Calu3 (cell line): ENCODE measurements around the gene DOCK7. TPM values are rescaled to one million over a fixed set of nuclear protein-coding genes. Genes with fewer than 3 reads are reported as not detected.
"Not testable (repeated sequence)": the region's sequence is repeated elsewhere in the genome, so short reads cannot be mapped to it uniquely, and the experiment has no call there.

ENCODE experiments used
- BruUV-seq: library from RNA; stranded (reverse); fragments of 400-500 nt; replicated peaks from 2 replicates; lab custom pipeline; 2021; lab: Mats Ljungman, UMichigan
- CTCF ChIA-PET: fragments of 300-600 bp; sonication (Branson Sonifier 250); formaldehyde crosslinking; loops from one replicate; lab custom pipeline; 2022; ENCODE audit warnings: antibody characterized with exemption; lab: Charles Lee
- DNase-seq: peaks from one replicate; pipeline ENCODE4 v3.0.0; 2022
- H3K27ac Mint-ChIP-seq: one replicate; pipeline ENCODE4 v1.8.0; 2022; ENCODE audit warnings: mixed read lengths; ENCODE audit not compliant: unreplicated experiment
- H3K27me3 Mint-ChIP-seq: one replicate; pipeline ENCODE4 v1.8.0; 2022; ENCODE audit warnings: mixed read lengths; ENCODE audit not compliant: unreplicated experiment
- H3K36me3 Mint-ChIP-seq: one replicate; pipeline ENCODE4 v1.8.0; 2022; ENCODE audit warnings: mild to moderate bottlenecking, moderate library complexity, mixed read lengths; ENCODE audit not compliant: insufficient read depth, unreplicated experiment
- H3K4me1 Mint-ChIP-seq: one replicate; pipeline ENCODE4 v1.8.0; 2022; ENCODE audit warnings: mild to moderate bottlenecking, low read depth, mixed read lengths; ENCODE audit not compliant: unreplicated experiment
- H3K4me3 Mint-ChIP-seq: one replicate; pipeline ENCODE4 v1.8.0; 2022; ENCODE audit warnings: mild to moderate bottlenecking, low read depth, moderate library complexity, mixed read lengths; ENCODE audit not compliant: unreplicated experiment
- H3K9me3 Mint-ChIP-seq: one replicate; pipeline ENCODE4 v1.8.0; 2022; ENCODE audit warnings: low read depth, mixed read lengths; ENCODE audit not compliant: unreplicated experiment
- intact Hi-C: fragments of 100-400 bp; cut with micrococcal nuclease; formaldehyde crosslinking; loops from one replicate; pipeline ENCODE4 v1.10.0; 2022; ENCODE audit not compliant: unreplicated experiment
- total RNA-seq: library from RNA; stranded (reverse); gene quantifications from 2 replicates; pipeline ENCODE4 v1.2.3, GENCODE V29; 2022
- TF ChIP-seq, protein P1 (sequence below): fragments of 200-600 bp; IDR thresholded peaks from one replicate; pipeline ENCODE4 v1.8.0; 2022; ENCODE audit warnings: antibody characterized with exemption; ENCODE audit not compliant: unreplicated experiment

The DOCK7 gene
- total RNA-seq, 1 experiment from 2014 or later: 48.6 TPM

DNA sequence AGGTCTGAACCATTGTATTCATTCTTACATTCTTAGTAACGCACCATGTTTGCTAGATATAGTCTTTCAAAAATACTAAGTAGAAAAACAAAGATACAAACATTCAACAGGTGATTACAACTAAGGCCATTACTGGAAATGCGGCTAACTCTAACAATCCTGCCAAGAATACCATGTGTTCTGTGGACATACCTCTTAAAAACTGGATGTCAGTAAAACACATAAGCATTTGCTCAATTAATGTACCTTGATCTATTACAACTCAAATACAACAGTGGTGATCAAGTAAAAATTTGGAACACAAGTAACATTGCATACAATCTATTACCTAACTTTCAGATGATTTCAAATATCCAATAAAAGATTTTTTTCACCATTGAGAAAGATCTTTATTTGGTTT, 75.4 kb downstream of the DOCK7 start:
- no peak overlapping the region for H3K4me3 Mint-ChIP-seq
- CTCF ChIA-PET: no interaction called here
- H3K4me1 Mint-ChIP-seq: no peaks in the 10 kb centered on the region
- no peak overlapping the region for H3K27ac Mint-ChIP-seq
- H3K36me3 Mint-ChIP-seq: no peaks in the 10 kb centered on the region
- BruUV-seq: no TSS peak
- TF ChIP-seq, protein P1, sequence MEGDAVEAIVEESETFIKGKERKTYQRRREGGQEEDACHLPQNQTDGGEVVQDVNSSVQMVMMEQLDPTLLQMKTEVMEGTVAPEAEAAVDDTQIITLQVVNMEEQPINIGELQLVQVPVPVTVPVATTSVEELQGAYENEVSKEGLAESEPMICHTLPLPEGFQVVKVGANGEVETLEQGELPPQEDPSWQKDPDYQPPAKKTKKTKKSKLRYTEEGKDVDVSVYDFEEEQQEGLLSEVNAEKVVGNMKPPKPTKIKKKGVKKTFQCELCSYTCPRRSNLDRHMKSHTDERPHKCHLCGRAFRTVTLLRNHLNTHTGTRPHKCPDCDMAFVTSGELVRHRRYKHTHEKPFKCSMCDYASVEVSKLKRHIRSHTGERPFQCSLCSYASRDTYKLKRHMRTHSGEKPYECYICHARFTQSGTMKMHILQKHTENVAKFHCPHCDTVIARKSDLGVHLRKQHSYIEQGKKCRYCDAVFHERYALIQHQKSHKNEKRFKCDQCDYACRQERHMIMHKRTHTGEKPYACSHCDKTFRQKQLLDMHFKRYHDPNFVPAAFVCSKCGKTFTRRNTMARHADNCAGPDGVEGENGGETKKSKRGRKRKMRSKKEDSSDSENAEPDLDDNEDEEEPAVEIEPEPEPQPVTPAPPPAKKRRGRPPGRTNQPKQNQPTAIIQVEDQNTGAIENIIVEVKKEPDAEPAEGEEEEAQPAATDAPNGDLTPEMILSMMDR: no peak
- no peaks in the 10 kb centered on the region for H3K27me3 Mint-ChIP-seq
- intact Hi-C loops: no loop called here
- H3K9me3 Mint-ChIP-seq: no peaks in the 10 kb centered on the region
- no peak for DNase-seq

DNA sequence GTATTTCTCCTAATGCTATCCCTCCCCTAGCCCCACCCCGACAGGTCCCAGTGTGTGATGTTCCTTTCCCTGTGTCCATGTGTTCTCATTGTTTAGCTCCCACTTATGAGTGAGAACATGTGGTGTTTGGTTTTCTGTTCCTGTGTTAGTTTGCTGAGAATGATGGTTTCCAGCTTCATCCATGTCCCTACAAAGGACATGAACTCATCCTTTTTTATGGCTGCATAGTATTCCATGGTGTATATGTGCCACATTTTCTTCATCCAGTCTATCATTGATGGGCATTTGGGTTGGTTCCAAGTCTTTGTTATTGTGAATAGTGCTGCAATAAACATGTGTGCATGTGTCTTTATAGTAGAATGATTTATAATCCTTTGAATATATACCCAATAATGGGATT, 77.6 kb downstream of the DOCK7 start:
- H3K27me3 Mint-ChIP-seq, H3K4me3 Mint-ChIP-seq, CTCF ChIA-PET, H3K27ac Mint-ChIP-seq, BruUV-seq, H3K4me1 Mint-ChIP-seq, intact Hi-C loops, DNase-seq, H3K9me3 Mint-ChIP-seq, H3K36me3 Mint-ChIP-seq: not testable (repeated sequence)

DNA sequence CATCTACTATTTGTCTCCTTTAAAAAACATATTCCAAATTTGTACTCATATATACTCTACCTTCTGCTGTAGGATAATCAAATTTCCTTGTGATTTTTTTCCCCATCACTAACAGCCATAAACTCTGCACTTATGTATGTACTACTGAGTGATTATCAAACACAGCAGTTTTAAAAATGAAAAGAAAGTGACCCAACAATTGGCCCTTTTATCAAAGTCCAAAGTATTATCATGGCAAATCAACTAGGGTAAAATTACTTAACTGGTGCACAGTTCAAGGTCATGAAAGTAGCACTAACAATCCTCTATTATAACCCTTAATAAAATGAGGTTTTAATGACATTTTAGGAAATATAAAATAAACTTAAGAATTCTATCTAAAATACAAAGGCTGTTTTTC, 79.3 kb downstream of the DOCK7 start:
- Mint-ChIP-seq H3K4me3 (no peak overlapping the region), H3K36me3 (no peaks in the 10 kb centered on the region), H3K27me3 (no peaks in the 10 kb centered on the region), H3K27ac (no peak overlapping the region), H3K9me3 (no peaks in the 10 kb centered on the region), H3K4me1 (no peaks in the 10 kb centered on the region)
- CTCF ChIA-PET: no interaction called here
- intact Hi-C loops: no loop called here
- no peak for DNase-seq
- BruUV-seq: no TSS peak
- TF ChIP-seq, protein P1: no peak

DNA sequence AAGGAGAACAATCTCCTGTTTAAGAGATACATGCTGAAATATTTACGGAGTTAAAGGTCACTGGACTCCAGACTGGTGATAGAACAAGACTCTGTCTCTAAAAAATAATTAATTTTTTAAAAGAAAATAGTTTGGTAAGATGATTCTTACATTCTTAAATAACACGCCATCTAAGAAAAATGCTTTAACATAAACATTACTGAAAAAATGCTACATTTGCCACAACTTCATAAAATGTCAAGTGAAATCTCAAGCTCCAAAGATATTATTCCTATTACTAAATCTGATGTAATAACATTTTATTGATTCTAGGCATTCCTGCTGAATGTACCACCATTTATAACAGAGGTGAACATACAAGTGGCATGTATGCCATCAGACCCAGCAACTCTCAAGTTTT, 86.7 kb downstream of the DOCK7 start:
- H3K9me3 Mint-ChIP-seq: no peaks in the 10 kb centered on the region
- CTCF ChIA-PET: no interaction called here
- intact Hi-C loops: no loop called here
- no peaks in the 10 kb centered on the region for H3K4me1 Mint-ChIP-seq
- DNase-seq: no peak
- H3K27ac Mint-ChIP-seq: no peak overlapping the region
- H3K36me3 Mint-ChIP-seq: no peaks in the 10 kb centered on the region
- H3K27me3 Mint-ChIP-seq: no peaks in the 10 kb centered on the region
- BruUV-seq: no TSS peak
- TF ChIP-seq, protein P1: no peak
- no peak overlapping the region for H3K4me3 Mint-ChIP-seq

DNA sequence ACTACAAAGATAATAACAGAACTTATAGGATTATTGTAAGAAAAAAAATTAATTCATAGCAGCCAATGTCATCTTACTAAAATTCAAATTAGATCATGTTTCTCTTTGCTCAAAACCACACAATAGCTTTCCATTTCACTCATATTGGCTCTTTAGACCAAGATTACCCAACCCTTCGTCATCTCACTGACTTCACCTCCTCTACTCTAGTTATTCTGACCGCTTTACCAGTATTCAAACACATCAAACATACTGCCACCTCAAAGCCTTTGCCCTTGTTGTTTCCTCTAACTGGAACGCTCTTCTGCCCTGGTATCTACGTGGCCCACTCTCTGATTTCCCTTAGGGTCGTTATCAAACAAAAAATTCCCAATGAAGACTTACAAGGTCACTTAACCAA, 89.1 kb downstream of the DOCK7 start:
- no TSS peak for BruUV-seq
- H3K4me3 Mint-ChIP-seq: no peak overlapping the region
- H3K36me3 Mint-ChIP-seq: no peaks in the 10 kb centered on the region
- DNase-seq: no peak
- H3K4me1 Mint-ChIP-seq: no peaks in the 10 kb centered on the region
- intact Hi-C loops: no loop called here
- no peaks in the 10 kb centered on the region for H3K9me3 Mint-ChIP-seq
- CTCF ChIA-PET: no interaction called here
- H3K27ac Mint-ChIP-seq: no peak overlapping the region
- H3K27me3 Mint-ChIP-seq: no peaks in the 10 kb centered on the region
- TF ChIP-seq, protein P1: no peak
